HCT116 (cell line): ENCODE measurements around the gene SLC17A5. TPM values are rescaled to one million over a fixed set of nuclear protein-coding genes. Genes with fewer than 3 reads are reported as not detected.

Source experiments
- ATAC-seq: fragments of 200-7000 bp; cut with Tn5 transposase; 2 replicates; pipeline ENCODE4 v1.9.1; 2020; ENCODE audit warnings: mild to moderate bottlenecking, moderate library complexity
- BruUV-seq: library from RNA; stranded (reverse); fragments of 400-500 nt; replicated peaks from 2 replicates; lab custom pipeline; 2021; lab: Mats Ljungman, UMichigan
- CTCF ChIA-PET: fragments of 300-600 bp; sonication (Branson Sonifier 250); formaldehyde crosslinking; loops from one replicate; lab custom pipeline; 2021; ENCODE audit warnings: antibody characterized with exemption; lab: Charles Lee
- POLR2A ChIA-PET: fragments of 300-600, 350-600 bp; sonication (Branson Sonifier 250); formaldehyde crosslinking; loops from one replicate; lab custom pipeline; 2021; ENCODE audit warnings: antibody characterized with exemption; lab: Charles Lee
- RAD21 ChIA-PET, 2 experiments: fragments of 300-600 bp; sonication (Branson Sonifier 250); formaldehyde crosslinking; loops; one replicate each; lab custom pipeline; 2023; ENCODE audit warnings: low total read pairs in 2 of 2; ENCODE audit not compliant: uncharacterized antibody in 2 of 2, unreplicated experiment in 2 of 2, low non-redundant PET in 1 of 2; lab: Charles Lee
- DNase-seq: peaks from one replicate; pipeline ENCODE4 v3.0.0-alpha.2; 2010; ENCODE audit warnings: low read depth, low spot score
- H2AFZ ChIP-seq: fragments of 200-600 bp; shearing (Covaris generic), sonication (generic); 2 replicates; pipeline ENCODE4 v1.6.1; 2017; ENCODE audit warnings: low read depth, mixed run types, mixed read lengths, antibody characterized with exemption, low read length; ENCODE audit not compliant: poor library complexity, severe bottlenecking
- H3K27ac ChIP-seq: 2 replicates; pipeline ENCODE4 v1.5.1; 2012; ENCODE audit warnings: low read depth, low read length
- H3K27me3 ChIP-seq: fragments of 200-600 bp; sonication (generic); 2 replicates; pipeline ENCODE4 v1.6.1; 2016; ENCODE audit warnings: mixed run types, low read length, mixed read lengths; ENCODE audit not compliant: insufficient read depth
- H3K36me3 ChIP-seq, 2 experiments: fragments of 200-500 bp in 1 of 2; fragments of 200-600 bp in 1 of 2; sonication (Bioruptor generic) in 1 of 2; sonication (generic) in 1 of 2; 2 replicates each; pipeline versions ENCODE4 v1.5.1 to v1.6.1; 2014 to 2016; ENCODE audit warnings: low read length in 2 of 2, inconsistent platforms in 1 of 2, mixed read lengths in 1 of 2, mixed run types in 1 of 2; ENCODE audit not compliant: insufficient read depth in 2 of 2, control insufficient read depth in 1 of 2
- H3K4me1 ChIP-seq, 2 experiments: fragments of 200-600 bp in 1 of 2; sonication (generic) in 1 of 2; 2 replicates each; pipeline versions ENCODE4 v1.5.1 to v1.6.1; 2012 to 2017; ENCODE audit warnings: low read length in 2 of 2, inconsistent platforms in 1 of 2, mild to moderate bottlenecking in 1 of 2, mixed read lengths in 1 of 2, mixed run types in 1 of 2, moderate library complexity in 1 of 2; ENCODE audit not compliant: insufficient read depth in 2 of 2, control insufficient read depth in 1 of 2
- H3K4me2 ChIP-seq: fragments of 200-600 bp; sonication (generic); 2 replicates; pipeline ENCODE4 v1.6.1; 2017; ENCODE audit warnings: mixed run types, low read length, mixed read lengths
- H3K4me3 ChIP-seq, 2 experiments: fragments of 200-600 bp in 1 of 2; sonication (generic) in 1 of 2; replicated peaks in 1 of 2; 2 replicates each; pipeline ENCODE4 v1.5.1; 2011 to 2016; ENCODE audit warnings: low read length in 2 of 2, control low read depth in 1 of 2, low read depth in 1 of 2, mild to moderate bottlenecking in 1 of 2, mixed read lengths in 1 of 2, mixed run types in 1 of 2
- H3K79me2 ChIP-seq: fragments of 200-600 bp; sonication (generic); 2 replicates; pipeline ENCODE4 v1.6.1; 2017; ENCODE audit warnings: mild to moderate bottlenecking, mixed run types, low read length, moderate library complexity, mixed read lengths; ENCODE audit not compliant: insufficient read depth
- H3K9ac ChIP-seq: fragments of 200-600 bp; sonication (generic); 2 replicates; pipeline ENCODE4 v1.6.1; 2016; ENCODE audit warnings: low read length, mixed read lengths
- H3K9me2 ChIP-seq: fragments of 200-600 bp; sonication (generic), shearing (Covaris generic); 2 replicates; pipeline ENCODE4 v1.6.1; 2017; ENCODE audit warnings: mixed run types, mild to moderate bottlenecking, moderate library complexity; ENCODE audit not compliant: insufficient read depth
- H3K9me3 ChIP-seq, 2 experiments: fragments of 200-500 bp in 1 of 2; fragments of 200-600 bp in 1 of 2; sonication (Bioruptor generic) in 1 of 2; sonication (generic) in 1 of 2; 2 replicates each; pipeline ENCODE4 v1.6.1; 2014 to 2017; ENCODE audit warnings: low read length in 2 of 2, mixed read lengths in 2 of 2, inconsistent platforms in 1 of 2, low read depth in 1 of 2, mild to moderate bottlenecking in 1 of 2, mixed run types in 1 of 2, moderate library complexity in 1 of 2; ENCODE audit not compliant: control insufficient read depth in 1 of 2, insufficient read depth in 1 of 2
- H4K20me1 ChIP-seq: fragments of 200-600 bp; sonication (generic), shearing (Covaris generic); 2 replicates; pipeline ENCODE4 v1.6.1; 2017; ENCODE audit warnings: mixed run types, mild to moderate bottlenecking, moderate library complexity; ENCODE audit not compliant: insufficient read depth
- CEBPB ChIP-seq: IDR thresholded peaks from 2 replicates; pipeline ENCODE4 v1.6.1; 2012; ENCODE audit warnings: low read depth
- EGR1 ChIP-seq: IDR thresholded peaks from 2 replicates; pipeline ENCODE4 v1.6.1; 2012; ENCODE audit warnings: low read depth
- EZH2phosphoT487 ChIP-seq: fragments of 200-600 bp; IDR thresholded peaks from 2 replicates; pipeline ENCODE4 v1.6.1; 2018; ENCODE audit warnings: antibody characterized with exemption, borderline replicate concordance
- MAX ChIP-seq: IDR thresholded peaks from 2 replicates; pipeline ENCODE4 v1.6.1; 2012
- POLR2AphosphoS5 ChIP-seq: IDR thresholded peaks from 2 replicates; pipeline ENCODE4 v1.6.1; 2011; ENCODE audit warnings: mild to moderate bottlenecking, low read depth, low read length, moderate library complexity
- RAD21 ChIP-seq: IDR thresholded peaks from 2 replicates; pipeline ENCODE4 v1.6.1; 2012; ENCODE audit warnings: low read depth, mild to moderate bottlenecking
- YY1 ChIP-seq: IDR thresholded peaks from 2 replicates; pipeline ENCODE4 v1.6.1; 2011; ENCODE audit warnings: low read length, low read depth, moderate library complexity, mild to moderate bottlenecking; ENCODE audit not compliant: insufficient replicate concordance; ENCODE audit errors: extremely low read depth
- ZBTB33 ChIP-seq: IDR thresholded peaks from 2 replicates; pipeline ENCODE4 v1.6.1; 2011; ENCODE audit warnings: mild to moderate bottlenecking, low read length, moderate library complexity; ENCODE audit not compliant: insufficient replicate concordance; ENCODE audit errors: extremely low read depth
- intact Hi-C: fragments of 100-400 bp; cut with micrococcal nuclease; formaldehyde crosslinking; loops from 2 replicates; pipeline ENCODE4 v1.10.0; 2022
- total RNA-seq: library from RNA; stranded (reverse); gene quantifications from one replicate; pipeline ENCODE4 v1.2.1, GENCODE V29; 2021; ENCODE audit not compliant: unreplicated experiment

Gene SLC17A5
- total RNA-seq, 1 experiment from 2014 or later: 17.0 TPM

- DNase-seq (no peak), ATAC-seq (no peak)
- Histone ChIP-seq H4K20me1 (no peaks in the 10 kb centered on the region), H3K27ac (no peak overlapping the region), H3K9ac (no peak overlapping the region), H3K4me3 (no peak overlapping the region), H3K79me2 (no peaks in the 10 kb centered on the region), H3K4me1 (peaks cover 0 to 9% of the 10 kb centered on the region in 2 experiments; a peak in 1 of 4 replicates), H3K9me2 (no peaks in the 10 kb centered on the region), H3K4me2 (no peak overlapping the region), H3K9me3 (no peaks in the 10 kb centered on the region), H3K36me3 (peaks cover 0 to 13% of the 10 kb centered on the region in 2 experiments; a peak in 2 of 4 replicates), H2AFZ (no peak overlapping the region), H3K27me3 (no peaks in the 10 kb centered on the region)
- ChIA-PET CTCF (no interaction called here), RAD21 (no interaction called here), POLR2A (interaction anchor here (1.3 to 2.2 kb wide), 2 partner anchors 84 to 91 kb away, joined by 9 to 11 read pairs; partner anchors contain the start of gene EEF1A1)
- TF ChIP-seq MAX (no peak), EZH2phosphoT487 (no peak), CEBPB (no peak), YY1 (no peak), ZBTB33 (no peak), RAD21 (peak; percentile 15; the same call in 1 of the 2 replicates), POLR2AphosphoS5 (no peak), EGR1 (no peak)
- no TSS peak for BruUV-seq
- intact Hi-C loops: no loop called here
These were observed 47.4 kb downstream of the SLC17A5 start for GRCh38 chr6:73606428-73606827.
